SK-N-SH treated with all-trans-retinoic acid at 6 μM for 48 hours (cell line): ENCODE measurements around the gene SALL1.

Experiments
- ARNTL ChIP-seq: fragments of 450-650 bp; formaldehyde crosslinking; IDR thresholded peaks from 2 replicates; pipeline ENCODE4 v1.5.0; 2020; ENCODE audit warnings: low read depth, mild to moderate bottlenecking, moderate library complexity, borderline replicate concordance
- BACH2 ChIP-seq: fragments of 250-450 bp; sonication (Bioruptor Pico); IDR thresholded peaks from 2 replicates; pipeline ENCODE4 v1.9.0; 2021; ENCODE audit warnings: mild to moderate bottlenecking, borderline replicate concordance
- CSDC2 ChIP-seq: fragments of 250-450 bp; sonication (Bioruptor Pico); IDR thresholded peaks from 2 replicates; pipeline ENCODE4 v1.5.0; 2020; ENCODE audit warnings: mild to moderate bottlenecking, moderate library complexity
- PATZ1 ChIP-seq: fragments of 250-450 bp; sonication (Bioruptor Pico); IDR thresholded peaks from 2 replicates; pipeline ENCODE4 v1.8.0; 2020; ENCODE audit warnings: mild to moderate bottlenecking, moderate library complexity, borderline replicate concordance
- TSHZ2 ChIP-seq: fragments of 250-450 bp; sonication (Bioruptor Pico); IDR thresholded peaks from 2 replicates; pipeline ENCODE4 v1.5.0; 2020; ENCODE audit warnings: mild to moderate bottlenecking, moderate library complexity
- ZNF565 ChIP-seq: fragments of 450-650 bp; formaldehyde crosslinking; conservative IDR thresholded peaks from 2 replicates; pipeline ENCODE4 v1.5.0; 2020; ENCODE audit warnings: low read depth, mild to moderate bottlenecking, moderate library complexity

GRCh38 chr16:51114382-51114781, 36.7 kb downstream of the SALL1 start:
- TF ChIP-seq ARNTL (CRISPR knock-in tag) (no peak), BACH2 (CRISPR knock-in tag) (no peak), ZNF565 (CRISPR knock-in tag) (no peak), PATZ1 (CRISPR knock-in tag) (no peak), CSDC2 (CRISPR knock-in tag) (no peak), TSHZ2 (CRISPR knock-in tag) (no peak)
